Activated B cell treated with CpG ODN at 0.5 μM for 24 hours (primary cell): ENCODE results near the gene HIBCH. TPM values are rescaled to one million over a fixed set of nuclear protein-coding genes. Genes with fewer than 3 reads are reported as not detected.
A peak's percentile ranks its signal among the peaks of the same experiment; 100 is the strongest.

Experiments used
- ATAC-seq: fragments of 200-7000 bp; cut with Tn5 transposase; one replicate; pipeline ENCODE4 v1.10.0; 2021; ENCODE audit warnings: low read depth, mild to moderate bottlenecking, moderate library complexity
- CTCF ChIA-PET: fragments of 350-600 bp; sonication (Branson Sonifier 250); formaldehyde crosslinking; loops from one replicate; lab custom pipeline; 2021; ENCODE audit warnings: antibody characterized with exemption; lab: Charles Lee
- POLR2A ChIA-PET: fragments of 350-600 bp; sonication (Branson Sonifier 250); formaldehyde crosslinking; loops from one replicate; lab custom pipeline; 2021; ENCODE audit warnings: antibody characterized with exemption; lab: Charles Lee
- DNase-seq: peaks from one replicate; pipeline ENCODE4 v3.0.0; 2022
- H3K27ac Mint-ChIP-seq: one replicate; pipeline ENCODE4 v1.8.0; 2020; ENCODE audit warnings: mixed read lengths
- H3K27me3 Mint-ChIP-seq: one replicate; pipeline ENCODE4 v1.8.0; 2021; ENCODE audit warnings: mixed read lengths
- H3K36me3 Mint-ChIP-seq: one replicate; pipeline ENCODE4 v1.8.0; 2021; ENCODE audit warnings: low read depth, mixed read lengths
- H3K4me1 Mint-ChIP-seq: one replicate; pipeline ENCODE4 v1.8.0; 2021; ENCODE audit warnings: mixed read lengths
- H3K4me3 Mint-ChIP-seq: one replicate; pipeline ENCODE4 v1.8.0; 2020; ENCODE audit warnings: mild to moderate bottlenecking, mixed read lengths
- H3K9me3 Mint-ChIP-seq: one replicate; pipeline ENCODE4 v1.8.0; 2020; ENCODE audit warnings: mixed read lengths
- CTCF ChIP-seq: fragments of 200-600 bp; IDR thresholded peaks from one replicate; pipeline ENCODE4 v1.8.0; 2022; ENCODE audit warnings: antibody characterized with exemption, mild to moderate bottlenecking
- intact Hi-C: fragments of 100-400 bp; cut with micrococcal nuclease; formaldehyde crosslinking; loops from one replicate; pipeline ENCODE4 v1.15.1; 2024
- total RNA-seq: library from RNA; stranded (reverse); gene quantifications from 2 replicates; pipeline ENCODE4 v1.2.3, GENCODE V29; 2022

The HIBCH gene
- total RNA-seq, 1 donor from 2014 or later, result 21.2 TPM

- DNase-seq (no peak), ATAC-seq (no peak)
- no peaks in the 10 kb centered on the region for H3K27me3 Mint-ChIP-seq
- CTCF ChIA-PET, result interaction anchor here (1.3 kb wide), 1 partner anchor 12 kb away, joined by 4 read pairs; no protein-coding TSS in a partner anchor
- H3K27ac Mint-ChIP-seq, result peak overlapping the region; percentile 47
- no peak for TF ChIP-seq CTCF
- H3K9me3 Mint-ChIP-seq, result no peaks in the 10 kb centered on the region
- H3K4me1 Mint-ChIP-seq, result peaks cover 9% of the 10 kb centered on the region
- POLR2A ChIA-PET, result interaction anchor here (0.6 kb wide), 1 partner anchor 24 kb away, joined by 6 read pairs; no protein-coding TSS in a partner anchor
- intact Hi-C loops, result loop anchor here (5.0 to 10.0 kb wide), 2 partner anchors 558 to 669 kb away; partner anchors contain the start of genes ORMDL1, PMS1 and STAT1
- peak overlapping the region; percentile 78 for H3K4me3 Mint-ChIP-seq
- no peaks in the 10 kb centered on the region for H3K36me3 Mint-ChIP-seq
Measured at GRCh38 chr2:190343089-190343535, 23.5 kb upstream of the HIBCH start.

GRCh38 chr2:190342611-190343010, 23.0 kb upstream of the HIBCH start:
- Mint-ChIP-seq H3K4me1 (peaks cover 9% of the 10 kb centered on the region), H3K4me3 (peak overlapping the region; percentile 78), H3K9me3 (no peaks in the 10 kb centered on the region), H3K36me3 (no peaks in the 10 kb centered on the region), H3K27ac (no peak overlapping the region), H3K27me3 (no peaks in the 10 kb centered on the region)
- no peak for TF ChIP-seq CTCF
- ChIA-PET CTCF (no interaction called here), POLR2A (no interaction called here)
- DNase-seq, result no peak
- intact Hi-C loops, result loop anchor here (5.0 to 10.0 kb wide), 2 partner anchors 558 to 670 kb away; partner anchors contain the start of genes ORMDL1, PMS1 and STAT1
- no peak for ATAC-seq

- intact Hi-C loops, result loop anchor here (5.0 to 10.0 kb wide), 2 partner anchors 556 to 672 kb away; partner anchors contain the start of genes ORMDL1, PMS1 and STAT1
- H3K27ac Mint-ChIP-seq, result no peak overlapping the region
- ChIA-PET POLR2A (no interaction called here), CTCF (no interaction called here)
- no peaks in the 10 kb centered on the region for H3K36me3 Mint-ChIP-seq
- peaks cover 9% of the 10 kb centered on the region for H3K4me1 Mint-ChIP-seq
- peaks cover 2% of the 10 kb centered on the region for H3K9me3 Mint-ChIP-seq
- DNase-seq, result no peak
- H3K27me3 Mint-ChIP-seq, result no peaks in the 10 kb centered on the region
- TF ChIP-seq CTCF, result no peak
- ATAC-seq, result no peak
- H3K4me3 Mint-ChIP-seq, result no peak overlapping the region
Measured at GRCh38 chr2:190340369-190340768, 20.7 kb upstream of the HIBCH start.

GRCh38 chr2:190339394-190339793, 19.8 kb upstream of the HIBCH start:
- DNase-seq (no peak), ATAC-seq (no peak)
- Mint-ChIP-seq H3K27me3 (no peaks in the 10 kb centered on the region), H3K36me3 (no peaks in the 10 kb centered on the region), H3K4me1 (peaks cover 6% of the 10 kb centered on the region), H3K27ac (no peak overlapping the region), H3K4me3 (no peak overlapping the region), H3K9me3 (peaks cover 2% of the 10 kb centered on the region)
- CTCF ChIA-PET, result no interaction called here
- intact Hi-C loops, result no loop called here
- TF ChIP-seq CTCF, result no peak
- POLR2A ChIA-PET, result no interaction called here

- Mint-ChIP-seq H3K4me3 (no peak overlapping the region), H3K4me1 (peaks cover 3% of the 10 kb centered on the region), H3K27me3 (no peaks in the 10 kb centered on the region), H3K27ac (no peak overlapping the region), H3K9me3 (peaks cover 2% of the 10 kb centered on the region), H3K36me3 (no peaks in the 10 kb centered on the region)
- DNase-seq, result no peak
- no peak for TF ChIP-seq CTCF
- POLR2A ChIA-PET, result no interaction called here
- intact Hi-C loops, result no loop called here
- CTCF ChIA-PET, result no interaction called here
- ATAC-seq, result no peak
Measured at GRCh38 chr2:190338453-190338852, 18.8 kb upstream of the HIBCH start.
